GM19467 (cell line): ENCODE data around the gene CISH.

Source experiments
- ATAC-seq: cut with Tn5 transposase; IDR thresholded peaks from one replicate; pipeline ENCODE4 v1.9.1; 2021; ENCODE audit warnings: mild to moderate bottlenecking, moderate library complexity; ENCODE audit not compliant: unreplicated experiment

The CISH gene

DNA sequence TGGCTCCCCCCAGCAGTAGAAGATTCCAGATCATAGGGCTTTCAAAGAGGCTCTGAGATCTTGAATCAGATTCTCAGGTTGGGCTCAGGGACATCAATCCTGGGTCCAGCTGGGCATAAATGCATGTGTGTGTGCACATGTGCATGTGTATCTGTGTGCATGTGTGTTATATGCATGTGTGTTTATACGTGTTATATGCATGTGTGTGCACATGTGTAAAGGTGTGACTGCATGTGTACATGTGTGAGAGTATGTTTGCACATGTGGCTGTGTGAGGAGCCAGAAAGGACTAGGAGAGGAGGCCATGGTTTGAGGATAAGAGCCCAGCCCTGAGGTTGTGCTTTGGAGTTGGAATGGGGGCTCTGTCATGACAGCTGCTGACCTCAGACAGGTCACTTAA lies 3.6 kb upstream of the CISH start:
- ATAC-seq, result no peak

DNA sequence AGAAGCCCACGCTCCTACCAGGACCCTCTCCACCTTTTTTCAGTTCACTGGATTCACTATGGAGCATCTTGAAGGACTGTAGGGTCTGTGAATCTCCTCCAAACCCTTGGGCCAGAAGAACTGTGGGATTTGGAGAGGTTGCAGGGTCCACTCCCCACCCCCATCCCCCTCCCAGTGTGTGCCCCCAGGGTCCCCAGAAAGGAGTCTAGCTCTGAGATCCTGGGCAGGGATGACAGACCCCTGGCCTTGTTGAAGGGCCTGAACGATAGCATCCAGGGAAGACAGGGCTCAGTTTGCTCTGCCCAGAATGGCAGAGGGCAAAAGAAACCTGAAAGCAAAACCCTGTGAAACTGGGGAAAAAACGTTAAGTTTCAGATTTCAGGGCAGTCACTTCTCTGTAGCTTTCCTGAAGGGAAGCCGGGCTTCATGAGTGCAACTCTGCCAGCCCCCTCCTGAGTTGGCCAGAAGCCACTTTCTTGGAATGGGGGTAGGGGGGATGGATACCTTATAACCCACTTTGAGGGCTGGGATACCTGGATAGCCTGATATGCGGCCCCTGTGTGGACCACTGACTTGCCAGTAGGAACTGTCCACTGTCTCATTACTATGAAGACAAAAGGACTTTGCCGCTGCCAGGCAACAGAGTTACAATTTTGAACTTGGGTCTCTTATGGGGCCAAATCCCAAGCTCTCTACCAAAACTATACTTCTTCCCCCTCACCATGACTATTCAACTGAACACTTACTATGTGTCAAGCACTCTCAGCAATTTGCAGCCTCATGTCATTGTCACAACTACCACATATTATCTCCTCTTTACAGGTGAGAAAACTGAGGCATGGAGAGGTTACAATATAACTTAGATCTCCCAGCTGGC lies 1.6 kb upstream of the CISH start:
- ATAC-seq, result no peak

DNA sequence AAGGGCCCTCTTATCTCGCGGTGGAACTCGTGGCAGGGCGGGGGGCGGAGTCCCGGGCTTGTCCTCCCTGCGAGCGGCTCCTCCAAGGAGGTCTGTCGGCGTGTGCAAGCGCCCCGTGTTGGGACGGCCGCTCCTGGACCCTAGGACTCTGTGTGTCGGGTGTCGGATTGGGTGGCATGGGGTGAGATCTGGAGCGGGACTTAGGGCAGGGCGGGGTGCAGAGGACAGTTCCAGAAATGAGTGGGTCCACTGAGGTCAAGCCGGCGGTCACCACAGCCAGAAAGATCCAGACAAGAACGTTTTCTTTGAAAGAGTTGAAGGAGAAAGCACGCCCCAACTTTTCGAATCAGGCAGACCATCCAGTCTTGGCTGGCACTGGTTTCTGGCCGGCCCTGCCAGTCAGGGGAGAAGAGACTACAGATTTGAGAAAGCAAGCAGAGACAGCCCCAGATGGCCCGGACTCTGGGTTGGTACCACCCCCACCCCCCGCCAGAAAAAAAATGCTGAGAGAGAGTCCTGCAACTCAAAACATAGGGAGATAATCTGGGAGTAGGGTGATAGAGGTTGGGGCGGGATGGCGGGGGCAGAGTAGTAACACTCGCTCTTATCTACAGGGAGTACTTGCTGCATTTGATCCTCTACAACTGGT lies 784 bp upstream of the CISH start:
- peak; percentile 6 for ATAC-seq

DNA sequence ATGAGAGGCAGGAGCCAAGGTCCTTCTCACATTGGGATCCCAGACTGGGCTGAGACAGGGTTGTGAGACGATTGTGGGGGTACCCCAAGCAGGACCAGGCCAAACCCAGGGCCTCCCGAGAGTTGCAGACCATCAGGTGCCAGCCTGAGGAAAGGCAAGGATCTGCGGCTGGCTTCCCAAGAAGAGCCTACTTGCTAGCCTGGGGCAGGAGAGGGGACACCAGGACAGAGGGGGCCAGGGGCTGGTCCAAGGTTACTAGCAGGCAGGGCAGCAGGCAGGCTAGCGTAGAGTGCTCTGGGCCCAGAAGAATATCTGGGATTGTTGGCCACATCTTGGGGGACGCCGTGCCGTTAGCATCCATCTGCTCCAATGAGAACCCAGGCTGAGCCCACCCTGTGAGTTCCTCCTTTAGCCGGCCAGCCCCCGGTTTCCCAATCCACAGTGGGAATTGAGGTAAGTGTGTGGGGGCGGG lies 546 bp downstream of the CISH start:
- no peak for ATAC-seq

DNA sequence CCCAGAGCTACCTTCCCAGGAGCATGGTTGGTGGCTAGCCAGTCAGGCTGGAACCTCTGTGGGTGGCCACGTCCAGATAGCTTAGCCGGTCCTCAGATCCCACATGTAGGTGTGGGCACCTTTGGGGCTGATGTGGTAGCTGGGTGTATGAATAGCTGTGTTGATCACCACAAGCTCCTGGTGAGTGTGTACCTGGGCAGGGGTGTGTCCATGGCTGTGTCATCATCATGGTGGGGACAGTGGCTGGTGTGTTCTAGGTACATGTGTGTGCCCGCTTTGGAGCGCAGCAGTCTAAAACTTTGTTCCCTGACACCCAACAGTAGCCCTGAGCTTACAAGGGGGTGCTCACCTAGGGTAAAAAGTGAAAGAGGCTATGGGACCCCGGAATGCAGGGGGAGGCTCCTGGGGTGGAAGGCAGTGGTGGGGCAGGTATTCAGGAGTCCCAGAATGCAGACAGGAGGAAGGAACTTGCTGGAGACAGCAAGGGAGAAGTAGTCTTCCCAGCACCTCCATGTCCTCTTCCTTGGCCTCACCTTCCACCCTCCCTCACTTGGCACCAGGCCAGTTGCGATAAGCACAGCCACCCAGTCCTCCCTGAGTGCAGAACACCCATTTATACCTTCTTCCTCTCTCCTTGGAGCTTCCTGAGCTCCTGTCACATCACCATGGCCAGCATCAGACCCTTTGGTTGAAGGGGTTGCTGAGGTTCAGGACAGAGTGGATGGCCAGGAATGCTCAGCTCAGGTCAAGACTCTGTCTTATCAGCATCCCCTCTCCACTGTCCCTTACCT lies 1.2 kb downstream of the CISH start:
- no peak for ATAC-seq

DNA sequence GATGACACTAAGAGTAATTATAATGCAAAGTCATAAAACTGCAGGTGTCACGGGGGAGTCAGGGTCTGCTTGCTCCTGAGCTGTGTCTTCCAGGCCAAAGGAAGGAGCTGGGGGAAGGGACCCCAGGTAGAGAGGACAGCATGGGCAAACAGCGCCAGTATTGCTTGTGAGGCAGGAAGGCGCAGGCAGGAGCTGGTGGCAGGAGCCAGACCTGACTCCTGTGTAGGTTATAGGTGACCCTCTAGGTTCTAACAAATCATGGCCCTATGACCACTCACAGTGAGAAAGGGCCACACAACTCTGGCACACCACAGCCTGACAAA lies 1.9 kb downstream of the CISH start:
- ATAC-seq, result no peak

DNA sequence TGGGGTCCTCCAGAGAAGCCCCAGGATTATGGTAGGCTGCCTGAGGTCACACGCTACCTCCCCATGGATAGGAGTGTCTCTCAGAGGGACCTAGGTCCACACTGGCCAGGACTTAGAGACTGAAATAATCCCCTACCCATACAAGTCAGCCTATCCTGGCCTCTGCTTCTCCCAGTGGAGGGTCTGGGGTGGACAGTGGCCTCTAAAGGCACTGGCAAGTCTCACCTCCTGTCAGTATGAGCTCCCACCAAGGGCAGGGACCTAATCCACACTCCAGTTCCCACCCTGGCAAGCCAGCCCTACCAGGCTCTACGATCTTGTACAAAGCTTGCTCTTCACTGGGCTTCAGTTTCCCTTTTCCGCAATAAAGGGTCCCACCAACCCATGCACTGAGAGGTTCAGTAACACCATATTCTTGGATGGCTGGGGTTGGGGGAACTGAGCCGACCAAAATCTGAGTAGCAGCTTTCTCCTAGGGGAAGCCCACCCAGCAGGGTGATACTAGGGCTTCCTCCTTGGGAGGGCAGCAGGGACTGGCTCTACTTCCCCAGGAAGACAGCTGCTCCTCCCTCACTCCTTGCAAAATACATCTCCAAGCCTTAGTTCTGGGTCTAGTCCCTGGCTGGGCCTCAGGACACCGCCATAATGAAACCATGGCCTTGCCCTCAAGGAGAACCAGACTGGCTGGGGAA lies 2.4 kb downstream of the CISH start:
- ATAC-seq, result no peak

DNA sequence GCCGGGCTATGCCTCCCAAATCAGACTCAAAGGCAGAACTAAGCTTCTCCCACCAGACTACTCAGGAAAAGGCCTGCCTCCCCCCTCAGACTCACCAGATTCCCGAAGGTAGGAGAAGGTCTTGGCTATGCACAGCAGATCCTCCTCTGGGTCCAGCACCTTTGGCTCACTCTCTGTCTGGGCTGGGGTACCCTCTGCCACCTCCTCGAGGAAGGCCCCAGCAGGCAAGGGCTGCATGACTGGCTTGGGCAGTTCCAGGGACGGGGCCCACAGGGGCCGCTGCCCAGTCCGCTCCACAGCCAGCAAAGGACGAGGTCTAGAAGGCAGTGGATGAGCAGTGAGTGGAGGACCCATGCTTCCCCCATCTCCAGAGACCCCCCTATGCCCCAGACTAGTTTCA lies 3.3 kb downstream of the CISH start:
- ATAC-seq, result no peak

DNA sequence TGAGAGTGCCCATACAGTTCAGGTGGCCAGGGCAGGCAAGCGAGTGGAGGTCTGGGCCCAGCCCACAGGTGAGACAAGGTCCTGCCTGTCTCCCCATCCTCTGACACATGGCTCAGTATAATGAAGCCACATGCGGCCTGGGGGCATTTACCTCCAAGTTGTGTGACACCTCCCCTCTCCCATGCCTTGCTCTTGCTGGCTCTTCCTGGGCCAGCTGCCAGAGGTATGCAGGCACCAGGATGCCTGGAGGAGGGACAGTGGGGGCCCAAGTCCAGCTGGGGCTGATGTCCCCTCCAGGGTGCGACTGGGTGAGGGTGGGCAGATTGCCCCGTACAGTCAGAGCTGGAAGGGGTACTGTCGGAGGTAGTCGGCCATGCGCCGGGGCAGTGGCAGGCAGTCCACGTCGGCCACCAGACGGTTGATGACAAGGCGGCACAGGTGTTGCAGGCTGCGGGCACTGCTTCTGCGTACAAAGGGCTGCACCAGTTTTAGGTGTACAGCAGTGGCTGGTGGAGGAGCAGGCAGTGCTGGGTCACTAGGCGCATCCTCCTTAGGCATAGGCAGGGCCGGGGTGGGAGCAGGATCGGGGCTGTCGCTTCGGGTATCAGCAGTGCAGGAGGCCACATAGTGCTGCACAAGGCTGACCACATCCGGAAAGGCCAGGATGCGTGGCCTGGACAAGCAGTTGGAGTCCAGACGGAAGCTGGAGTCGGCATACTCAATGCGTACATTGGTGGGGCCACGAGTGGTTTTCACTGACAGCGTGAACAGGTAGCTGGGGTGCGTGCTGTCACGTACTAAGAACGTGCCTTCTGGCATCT lies 4.1 kb downstream of the CISH start:
- ATAC-seq, result no peak

DNA sequence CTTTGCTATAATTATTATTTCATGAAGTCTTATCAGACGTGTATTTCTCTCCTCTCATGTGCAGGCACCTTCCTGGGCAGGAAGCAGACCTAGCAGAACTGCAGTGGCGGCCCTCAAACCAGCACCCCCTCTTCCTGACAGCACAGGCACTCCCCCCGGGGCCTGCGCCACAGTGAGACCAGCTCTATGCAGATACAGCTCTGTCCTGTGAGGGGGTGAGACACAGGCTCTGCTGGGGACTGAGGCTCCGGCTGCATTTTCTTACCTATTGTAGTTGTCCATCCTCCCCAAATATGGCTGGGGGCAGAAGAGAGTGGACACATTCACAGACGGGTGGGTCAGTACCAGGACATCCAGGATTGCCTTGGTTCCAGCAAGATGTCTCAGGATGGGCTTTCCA lies 5.0 kb downstream of the CISH start:
- ATAC-seq, result no peak

DNA sequence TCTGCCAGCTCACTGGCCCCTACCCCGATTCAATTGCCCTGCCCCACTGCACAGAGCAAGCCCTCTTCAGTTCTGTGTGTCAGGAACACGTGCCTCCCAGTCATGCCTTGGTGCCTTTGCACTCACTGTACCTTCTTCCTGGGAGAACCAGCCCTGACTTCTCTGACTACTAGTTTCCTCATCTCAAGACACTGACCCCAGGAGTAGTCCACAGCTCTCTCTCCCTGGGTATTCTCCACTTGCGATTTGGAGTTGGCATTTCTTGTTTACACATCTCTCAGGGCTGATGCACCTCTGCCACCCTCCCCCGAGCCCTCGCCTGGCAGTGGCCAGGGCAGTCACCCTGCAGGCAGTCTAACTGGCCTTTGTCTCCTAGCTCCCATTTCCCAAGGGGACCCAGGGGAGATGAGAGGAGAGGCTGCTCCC lies 5.7 kb downstream of the CISH start:
- no peak for ATAC-seq

DNA sequence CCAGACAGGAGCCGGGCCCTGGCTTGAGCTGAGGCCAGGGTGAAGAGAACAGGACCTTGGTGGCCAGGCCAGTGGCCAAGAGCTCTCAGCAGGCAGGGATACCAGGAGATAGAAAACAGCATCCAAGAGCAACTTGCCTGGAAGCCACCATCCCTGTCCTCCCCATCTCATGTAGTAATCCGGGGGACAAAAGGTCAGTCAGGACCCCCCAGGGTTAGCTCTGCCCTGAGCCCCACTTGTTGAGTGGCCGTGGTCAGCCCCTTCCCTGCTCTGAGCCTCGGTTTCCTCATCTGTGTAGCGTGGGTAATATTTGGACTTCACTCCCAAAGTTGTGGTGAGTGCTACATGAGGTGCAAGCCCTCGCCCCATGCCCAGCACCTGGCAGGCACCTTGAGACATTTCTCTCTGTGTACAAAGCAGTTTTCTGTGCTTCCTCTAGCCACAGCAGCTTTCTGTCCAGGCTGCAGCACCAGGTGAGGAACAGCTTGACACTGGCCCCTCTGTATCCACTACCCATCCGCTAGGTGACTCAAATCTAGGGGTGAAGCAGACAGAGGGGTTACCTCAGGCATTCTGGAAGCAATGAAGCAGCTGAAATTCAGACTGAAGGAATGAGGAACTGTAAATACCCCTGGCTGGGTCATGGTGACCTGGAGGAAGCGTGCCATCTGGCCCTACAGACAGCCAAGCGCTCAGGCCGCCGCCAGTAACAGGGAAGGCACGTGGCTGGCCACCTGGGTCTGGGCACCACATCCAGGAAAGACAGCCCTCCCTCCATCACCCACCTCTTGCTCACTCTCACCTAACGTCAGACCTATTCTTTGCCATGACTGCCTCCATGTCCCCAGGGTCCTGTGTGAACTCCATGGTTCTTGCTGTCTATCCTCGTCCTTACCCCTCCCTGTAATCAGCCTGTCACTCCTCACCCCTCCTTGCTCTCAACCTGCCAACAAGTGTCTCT lies 6.7 kb downstream of the CISH start:
- ATAC-seq, result no peak

DNA sequence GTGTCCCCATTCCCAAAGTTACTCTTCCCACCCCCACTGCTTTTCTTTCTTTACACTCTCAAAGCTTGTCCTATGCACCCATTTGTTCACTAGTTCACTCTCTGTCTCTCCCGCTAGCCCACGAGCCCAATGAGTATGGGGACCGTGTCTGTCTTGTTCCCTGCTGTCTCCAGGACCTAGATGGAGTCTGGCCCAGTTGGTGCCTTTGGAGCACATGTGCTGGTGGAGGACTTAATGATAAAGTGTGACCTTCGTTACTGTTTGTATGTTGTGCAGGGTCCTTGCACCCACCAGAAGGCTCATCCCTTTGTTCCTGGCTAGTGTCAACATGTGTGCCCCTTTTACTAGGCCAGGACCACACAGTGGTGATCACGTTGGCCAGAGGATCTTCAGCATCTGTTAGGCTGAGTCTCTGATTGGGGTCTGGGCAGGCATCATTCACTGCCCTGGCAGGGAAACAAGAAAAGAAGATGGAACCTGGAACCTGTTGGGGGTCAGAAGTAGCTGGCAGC lies 7.4 kb downstream of the CISH start:
- ATAC-seq, result no peak

DNA sequence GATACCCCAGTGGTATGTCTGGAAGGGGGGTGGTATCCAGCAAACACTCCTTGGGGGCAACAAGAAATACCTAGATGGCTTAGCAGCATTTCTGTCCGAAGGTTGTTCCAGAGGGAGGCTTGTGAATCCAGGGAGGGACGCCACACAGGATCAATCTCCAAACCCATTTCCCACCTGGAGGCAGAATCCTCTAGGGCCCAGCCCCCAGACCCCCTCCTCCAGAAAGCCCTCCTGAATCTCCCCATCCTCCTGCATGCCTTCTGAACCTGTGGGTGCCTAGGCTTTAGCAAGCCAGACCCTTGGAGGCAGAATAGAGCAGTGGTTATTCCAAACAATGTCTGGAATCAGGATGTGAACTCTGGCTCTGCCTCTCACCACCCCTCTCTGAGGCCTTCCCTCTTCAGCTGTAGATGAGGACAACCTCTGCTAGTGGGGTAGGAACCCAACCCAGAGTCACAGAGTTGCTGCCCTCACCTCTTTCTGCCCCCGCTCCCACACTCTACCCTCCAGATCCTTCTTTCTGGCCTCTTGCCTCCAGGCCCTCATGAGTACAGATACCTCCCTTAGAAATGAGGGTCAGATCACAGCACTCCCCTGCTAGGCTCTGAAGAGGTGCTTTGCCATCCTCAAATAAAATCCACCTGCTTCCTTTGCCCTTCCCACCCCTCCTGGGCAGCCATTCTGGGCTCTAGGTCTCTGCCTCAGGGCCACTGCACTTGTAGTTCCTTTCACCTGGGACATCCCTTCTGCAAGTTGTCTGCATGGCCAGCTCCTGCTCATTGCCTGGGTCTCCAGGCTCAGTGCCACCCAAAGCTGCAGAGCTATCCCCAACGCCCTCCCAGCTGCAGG lies 8.1 kb downstream of the CISH start:
- ATAC-seq, result no peak

DNA sequence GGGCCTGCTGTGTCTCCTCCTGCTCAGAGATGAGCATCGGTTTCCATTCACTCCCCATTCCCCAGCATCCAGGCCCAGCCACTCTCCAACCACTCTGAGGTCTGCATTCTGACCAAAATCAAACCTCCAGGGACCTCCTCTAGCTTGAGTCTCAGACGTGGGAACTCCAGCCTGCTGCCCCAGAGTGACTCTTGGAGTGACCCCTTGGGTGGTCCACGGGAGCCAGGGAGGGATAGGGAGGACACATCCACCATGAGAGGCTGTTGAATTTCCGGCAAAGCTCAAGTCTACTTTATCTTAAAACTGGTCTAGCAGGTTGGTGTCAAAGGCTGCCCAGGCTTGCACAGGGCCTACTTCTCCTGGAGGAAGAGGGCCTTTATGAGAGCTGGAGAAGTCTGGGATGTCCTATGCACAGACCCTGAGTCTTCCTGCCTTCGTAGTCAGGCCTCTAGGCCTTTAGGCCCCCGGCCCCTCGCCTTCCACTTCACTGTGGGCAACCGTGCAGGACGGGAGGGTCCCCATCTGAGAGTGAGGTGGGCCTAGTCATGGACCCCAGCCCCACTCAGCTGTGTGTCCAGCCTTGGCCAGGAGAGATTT lies 8.9 kb downstream of the CISH start:
- ATAC-seq, result no peak

DNA sequence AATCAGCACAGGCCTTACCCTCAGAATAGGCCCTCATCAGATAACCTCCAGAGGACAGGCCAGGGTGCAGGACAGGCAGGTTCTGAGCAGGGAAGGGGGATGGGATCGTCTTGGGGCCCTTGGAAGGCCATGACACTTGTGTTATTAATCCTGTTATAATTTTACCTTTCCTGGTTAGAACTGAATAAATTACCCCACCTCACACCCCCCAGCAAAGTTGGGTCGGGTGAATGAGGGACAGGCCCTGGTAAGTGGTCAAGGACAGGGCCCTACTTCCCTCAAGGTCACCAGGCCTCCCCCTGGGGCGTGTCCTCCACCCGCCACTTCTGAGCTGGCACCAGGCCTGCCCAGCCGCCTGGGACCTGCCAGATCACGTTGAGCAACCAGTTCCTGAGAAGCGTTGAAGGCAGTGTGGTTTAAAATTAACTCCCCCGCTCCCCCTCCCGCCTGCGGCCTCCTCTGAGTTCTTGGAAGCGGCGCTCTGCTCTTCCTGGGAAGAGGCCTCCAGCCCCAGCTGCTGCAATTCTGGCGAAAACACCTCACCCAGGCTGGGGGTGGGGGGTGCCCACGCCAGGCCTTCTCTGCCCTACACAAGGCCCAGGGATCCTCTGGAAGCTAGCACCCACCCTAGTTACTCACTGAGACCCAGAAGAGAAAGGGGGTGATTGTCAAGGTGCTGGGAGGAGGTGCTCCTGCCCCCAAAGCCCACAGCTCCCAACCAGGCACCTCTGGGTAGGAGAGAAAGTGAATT lies 10.6 kb downstream of the CISH start:
- peak; percentile 49 for ATAC-seq
